Smooth muscle cell of the umbilical artery (primary cell): ENCODE results near the gene PRR36. TPM values are rescaled to one million over a fixed set of nuclear protein-coding genes. Genes with fewer than 3 reads are reported as not detected.

Source experiments
- total RNA-seq: library from RNA; depleted of rRNA; stranded (reverse); fragments of >200 nt; gene quantifications from 2 replicates; pipeline ENCODE4 v1.2.3, GENCODE V29; 2014

Gene PRR36
- total RNA-seq = 0.09 TPM in 1 of 2 replicates, not detected in the other

GRCh38 chr19:7874076-7874896 is at the start of gene PRR36:
TSS of gene PRR36 (minus strand) at chr19:7874390. CDS start at chr19:7873689, 701 bp downstream.

DNA sequence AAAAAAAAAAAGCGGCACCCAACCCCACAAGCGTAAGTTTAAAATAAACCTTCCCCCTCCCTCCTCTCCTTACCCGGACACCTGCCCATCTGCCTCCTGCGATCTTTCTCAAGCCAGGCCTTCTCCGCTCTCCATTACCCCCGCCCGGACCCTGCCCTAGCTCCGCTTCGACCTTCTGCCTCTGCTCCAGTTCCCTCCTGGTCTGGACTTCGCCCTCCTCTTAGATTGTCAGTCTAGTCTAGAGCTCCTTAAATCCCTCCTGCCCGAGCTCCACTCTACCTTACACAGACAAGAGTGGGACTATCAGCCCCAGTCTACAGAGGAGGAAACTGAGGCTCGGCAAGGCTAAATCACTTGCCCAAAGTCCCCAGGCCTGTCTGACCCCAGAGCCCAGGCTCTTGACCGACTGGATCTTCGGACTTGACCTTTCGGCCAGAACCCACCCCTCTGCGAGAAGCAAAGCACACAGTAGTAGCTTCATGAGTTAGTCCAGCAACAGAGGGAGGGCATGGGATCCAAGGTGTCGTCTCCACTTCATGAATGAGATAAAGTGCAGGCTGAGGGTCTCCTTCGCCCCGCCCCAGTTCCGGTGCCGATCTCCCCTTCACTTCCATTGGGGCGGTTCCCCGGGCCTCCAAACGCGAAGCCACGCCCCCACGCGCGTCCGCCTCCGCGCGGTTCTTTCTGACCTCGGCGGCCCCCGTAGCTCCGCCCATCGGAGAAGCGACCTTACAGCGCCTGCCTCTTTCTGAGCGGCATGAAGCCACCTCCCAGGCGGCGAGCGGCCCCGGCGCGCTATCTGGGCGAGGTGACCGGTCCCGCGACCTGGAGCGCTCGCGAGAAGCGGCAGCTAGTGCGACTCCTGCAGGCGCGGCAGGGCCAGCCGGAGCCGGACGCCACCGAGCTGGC is 45.7 kb upstream of the PRR36 start, which contains the start of gene SNAPC2:
SNAPC2 (plus strand) TSS at position 729 of the 909 bp plus-strand sequence; CDS start at position 758, 29 bp downstream.

GRCh38 chr19:7914598-7915045 is 40.4 kb upstream of the PRR36 start, which contains the start of gene TGFBR3L:
TSS of gene TGFBR3L (plus strand) at chr19:7914830.

DNA sequence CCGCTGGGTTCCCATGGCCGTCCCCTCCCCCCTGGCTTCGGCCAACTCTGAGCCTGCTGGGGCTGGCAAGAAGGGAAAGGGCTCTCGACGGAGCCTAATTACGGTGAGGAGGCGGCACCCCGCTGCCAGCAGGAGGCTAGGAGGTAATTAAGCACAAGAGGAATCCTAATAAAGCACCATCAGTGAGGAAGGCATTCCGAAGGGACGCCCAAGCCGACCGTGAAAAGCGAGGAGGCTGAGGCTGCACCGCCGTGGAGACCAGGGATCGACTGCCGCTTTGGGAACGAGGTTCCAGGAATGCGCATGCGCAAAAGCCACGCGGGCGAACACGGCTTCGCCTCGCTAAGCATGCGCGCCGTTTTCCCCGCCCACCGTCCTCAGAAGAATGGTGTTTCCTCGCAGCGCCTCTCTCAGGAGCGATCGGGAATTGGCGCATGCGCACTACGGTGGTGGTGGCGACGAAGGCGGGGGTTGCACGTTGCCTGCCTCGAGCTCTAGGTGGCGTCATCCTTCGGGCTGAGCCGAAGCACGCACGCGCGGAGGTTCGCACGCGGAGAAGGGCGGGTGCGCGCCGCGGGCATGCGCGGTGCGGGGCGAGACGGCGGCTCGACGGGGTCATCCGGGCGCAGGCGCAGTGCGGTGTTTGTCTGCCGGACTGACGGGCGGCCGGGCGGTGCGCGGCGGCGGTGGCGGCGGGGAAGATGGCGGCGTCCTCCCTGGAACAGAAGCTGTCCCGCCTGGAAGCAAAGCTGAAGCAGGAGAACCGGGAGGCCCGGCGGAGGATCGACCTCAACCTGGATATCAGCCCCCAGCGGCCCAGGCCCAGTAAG is 29.3 kb upstream of the PRR36 start, which contains the start of gene MAP2K7:
MAP2K7 (plus strand) TSS at position 634 of the 830 bp plus-strand sequence; CDS start at position 702, 68 bp downstream.

GRCh38 chr19:7888145-7888825 is 14.1 kb upstream of the PRR36 start, which contains the start of gene LRRC8E:
TSS of gene LRRC8E (plus strand) at chr19:7888510. CDS start at chr19:7895604, 7,094 bp downstream.

DNA sequence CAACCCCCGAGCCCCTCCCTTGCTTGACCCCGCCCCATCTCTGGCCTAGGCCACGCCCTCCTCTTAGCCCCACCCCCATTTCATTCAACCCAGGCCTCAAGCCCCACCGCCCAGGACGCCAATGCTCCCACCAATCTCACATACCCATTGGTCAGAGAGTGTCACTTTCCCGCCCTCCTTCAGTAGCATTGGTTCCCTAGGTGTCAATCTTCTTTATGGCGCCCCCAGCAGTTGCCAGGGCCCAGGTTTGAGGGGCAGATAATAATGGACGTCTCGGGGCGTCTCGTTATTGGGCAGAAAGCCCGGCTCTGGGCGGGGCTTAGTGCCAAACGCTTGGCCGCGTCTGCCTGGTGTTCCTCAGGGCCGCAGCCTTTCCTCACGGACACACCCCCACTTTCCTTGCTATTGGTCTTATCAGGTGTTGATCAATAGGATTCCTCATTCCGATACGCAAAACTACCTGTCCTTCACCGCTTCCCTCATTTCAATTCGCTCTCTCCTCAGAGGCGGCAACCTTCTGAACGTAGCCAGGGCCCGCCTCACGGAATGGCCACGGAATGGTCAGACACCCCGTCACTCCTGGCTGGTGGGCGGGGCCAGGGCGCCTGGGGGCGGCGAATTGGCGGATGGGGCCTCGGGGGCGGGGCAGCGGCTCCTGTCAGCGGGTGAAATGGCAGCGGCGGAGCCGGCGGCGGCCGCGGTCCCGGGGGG is 44.5 kb downstream of the PRR36 start, which contains the start of gene EVI5L:
EVI5L (plus strand) TSS at position 658 of the 711 bp plus-strand sequence. CDS start 16,325 bp downstream, outside the sequence.

Other genes starting within 250 kb of the PRR36 start
- 25.2 and 46.3 TPM in 2 replicates for gene XAB2, start 244.8 kb downstream of the PRR36 start, total RNA-seq
- 7.5 and 8.6 TPM in 2 replicates for gene PET100, start 244.6 kb downstream of the PRR36 start, total RNA-seq
- not detected in 2 replicates for gene PCP2, start 240.7 kb downstream of the PRR36 start, total RNA-seq
- gene STXBP2, start 237.3 kb downstream of the PRR36 start, total RNA-seq = 7.7 and 18.5 TPM in 2 replicates
- not detected in 2 replicates for gene RETN, start 205.3 kb downstream of the PRR36 start, total RNA-seq
- not detected in 2 replicates for gene MCEMP1, start 197.3 kb downstream of the PRR36 start, total RNA-seq
- 52.3 and 56.1 TPM in 2 replicates for gene TRAPPC5, start 193.6 kb downstream of the PRR36 start, total RNA-seq
- not detected in 2 replicates for gene FCER2, start 172.3 kb downstream of the PRR36 start, total RNA-seq
- not detected in 2 replicates for gene CLEC4G, start 142.3 kb downstream of the PRR36 start, total RNA-seq
- not detected in 2 replicates for gene CD209, start 126.9 kb downstream of the PRR36 start, total RNA-seq
- not detected in 2 replicates for gene CLEC4M, start 111.1 kb downstream of the PRR36 start, total RNA-seq
- gene EVI5L, start 44.2 kb downstream of the PRR36 start, total RNA-seq = 19.0 and 25.4 TPM in 2 replicates
- 5.9 TPM in 2 replicates for gene LRRC8E, start 14.1 kb upstream of the PRR36 start, total RNA-seq
- 7.4 and 13.7 TPM in 2 replicates for gene MAP2K7, start 29.5 kb upstream of the PRR36 start, total RNA-seq
- gene TGFBR3L, start 40.4 kb upstream of the PRR36 start, total RNA-seq = 1.7 and 2.7 TPM in 2 replicates
- 9.5 and 19.7 TPM in 2 replicates for gene SNAPC2, start 45.9 kb upstream of the PRR36 start, total RNA-seq
- gene CTXN1, start 51.7 kb upstream of the PRR36 start, total RNA-seq = 2.1 and 9.5 TPM in 2 replicates
- 42.5 and 45.9 TPM in 2 replicates for gene TIMM44, start 69.3 kb upstream of the PRR36 start, total RNA-seq
- gene ELAVL1, start 131.3 kb upstream of the PRR36 start, total RNA-seq = 35.6 and 74.0 TPM in 2 replicates
- gene CCL25, start 178.4 kb upstream of the PRR36 start, total RNA-seq = not detected in 2 replicates